Suprapubic skin (tissue), 4 donors: ENCODE measurements around the gene SRPRB.

Source experiments
- EP300 ChIP-seq: sonication (generic); formaldehyde crosslinking; IDR thresholded peaks from one replicate; pipeline ENCODE4 v1.6.1; 2017; ENCODE audit warnings: antibody characterized with exemption
- POLR2A ChIP-seq, 2 donors: fragments of 450-650 bp; IDR thresholded peaks; one replicate each; pipeline ENCODE4 v1.6.1; 2017; ENCODE audit warnings: antibody characterized with exemption in 2 of 2, mild to moderate bottlenecking in 2 of 2, moderate library complexity in 2 of 2
- POLR2AphosphoS5 ChIP-seq, 3 donors: sonication (generic); formaldehyde crosslinking; IDR thresholded peaks; one replicate each; pipeline ENCODE4 v1.6.1; 2017; ENCODE audit warnings: antibody characterized with exemption in 3 of 3
- TF ChIP-seq, protein P1 (sequence below), 2 donors: fragments of 200-600 bp in 1 of 2; fragments of 450-650 bp in 1 of 2; sonication (generic) in 1 of 2; IDR thresholded peaks; one replicate each; pipeline ENCODE4 v1.5.1; 2016 to 2019; ENCODE audit warnings: antibody characterized with exemption in 2 of 2, mild to moderate bottlenecking in 1 of 2, moderate library complexity in 1 of 2

DNA sequence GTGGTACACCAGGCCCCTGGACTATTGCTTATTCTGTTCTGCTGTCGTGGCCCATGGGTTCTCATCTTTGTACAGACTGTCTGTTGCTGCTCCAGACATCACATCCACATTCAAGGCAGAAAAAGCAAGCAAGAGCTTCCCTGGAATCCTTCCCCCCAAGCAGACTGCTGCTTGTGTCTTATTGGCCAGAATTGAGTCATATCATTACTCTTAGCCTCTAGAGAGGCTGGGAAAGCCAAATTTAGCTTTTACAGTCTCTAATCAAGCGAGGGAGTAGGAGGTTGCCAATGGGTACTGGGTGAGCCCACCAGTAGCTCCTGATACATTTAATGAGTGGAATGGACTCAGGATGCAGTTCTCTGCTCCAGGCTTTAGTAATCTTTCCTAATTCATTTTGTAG, 50.7 kb downstream of the SRPRB start:
- TF ChIP-seq POLR2A (IDR thresholded peaks at IDR 0.05) (no peak), EP300 (no peak), POLR2AphosphoS5 (IDR thresholded peaks at IDR 0.05) (no peak)
- TF ChIP-seq, protein P1, sequence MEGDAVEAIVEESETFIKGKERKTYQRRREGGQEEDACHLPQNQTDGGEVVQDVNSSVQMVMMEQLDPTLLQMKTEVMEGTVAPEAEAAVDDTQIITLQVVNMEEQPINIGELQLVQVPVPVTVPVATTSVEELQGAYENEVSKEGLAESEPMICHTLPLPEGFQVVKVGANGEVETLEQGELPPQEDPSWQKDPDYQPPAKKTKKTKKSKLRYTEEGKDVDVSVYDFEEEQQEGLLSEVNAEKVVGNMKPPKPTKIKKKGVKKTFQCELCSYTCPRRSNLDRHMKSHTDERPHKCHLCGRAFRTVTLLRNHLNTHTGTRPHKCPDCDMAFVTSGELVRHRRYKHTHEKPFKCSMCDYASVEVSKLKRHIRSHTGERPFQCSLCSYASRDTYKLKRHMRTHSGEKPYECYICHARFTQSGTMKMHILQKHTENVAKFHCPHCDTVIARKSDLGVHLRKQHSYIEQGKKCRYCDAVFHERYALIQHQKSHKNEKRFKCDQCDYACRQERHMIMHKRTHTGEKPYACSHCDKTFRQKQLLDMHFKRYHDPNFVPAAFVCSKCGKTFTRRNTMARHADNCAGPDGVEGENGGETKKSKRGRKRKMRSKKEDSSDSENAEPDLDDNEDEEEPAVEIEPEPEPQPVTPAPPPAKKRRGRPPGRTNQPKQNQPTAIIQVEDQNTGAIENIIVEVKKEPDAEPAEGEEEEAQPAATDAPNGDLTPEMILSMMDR (IDR thresholded peaks at IDR 0.05): no peak
